OCI-LY3 (cell line): Measurements from ENCODE around the gene WNT9A.

Experiments
- H2AFZ ChIP-seq: fragments of 200-600, 300-600 bp; shearing (Covaris generic); 2 replicates; pipeline ENCODE4 v1.6.0; 2014; ENCODE audit warnings: antibody characterized with exemption, low read depth, low read length
- H3K27ac ChIP-seq: fragments of 200-600, 300-600 bp; sonication (generic); 2 replicates; pipeline ENCODE4 v1.5.1; 2014; ENCODE audit warnings: mild to moderate bottlenecking, low read length, moderate library complexity, mixed read lengths
- H3K27me3 ChIP-seq: fragments of 200-600, 300-600 bp; sonication (generic); 2 replicates; pipeline ENCODE4 v1.6.1; 2014; ENCODE audit warnings: low read depth, low read length, mixed read lengths
- H3K36me3 ChIP-seq: fragments of 200-600, 300-600 bp; sonication (generic); replicated peaks from 2 replicates; pipeline ENCODE3; 2014; ENCODE audit warnings: low read depth, low read length, mixed read lengths
- H3K4me1 ChIP-seq: fragments of 300-600, 200-600 bp; sonication (generic); 2 replicates; pipeline ENCODE4 v1.6.1; 2014; ENCODE audit warnings: low read length, mixed read lengths
- H3K4me2 ChIP-seq: fragments of 200-600, 300-600 bp; sonication (generic); 2 replicates; pipeline ENCODE4 v1.6.1; 2014; ENCODE audit warnings: low read length, mixed read lengths
- H3K4me3 ChIP-seq: fragments of 300-600, 200-600 bp; sonication (generic); 2 replicates; pipeline ENCODE4 v1.5.1; 2014; ENCODE audit warnings: antibody characterized with exemption, mild to moderate bottlenecking, low read length, moderate library complexity
- H3K79me2 ChIP-seq: fragments of 300-600, 200-600 bp; shearing (Covaris generic); 2 replicates; pipeline ENCODE4 v1.6.1; 2014; ENCODE audit warnings: mild to moderate bottlenecking, low read length, mixed read lengths
- H3K9ac ChIP-seq: fragments of 300-600, 200-600 bp; shearing (Covaris generic); 2 replicates; pipeline ENCODE4 v1.6.0; 2014; ENCODE audit warnings: mild to moderate bottlenecking, low read length, moderate library complexity
- H3K9me3 ChIP-seq: fragments of 200-600, 300-600 bp; shearing (Covaris generic); 2 replicates; pipeline ENCODE4 v1.6.1; 2014; ENCODE audit warnings: low read length, mixed read lengths; ENCODE audit not compliant: insufficient read depth
- H4K20me1 ChIP-seq: fragments of 200-600, 300-600 bp; sonication (generic); 2 replicates; pipeline ENCODE4 v1.6.1; 2016; ENCODE audit warnings: low read length, mixed read lengths; ENCODE audit not compliant: insufficient read depth
- CTCF ChIP-seq: fragments of 200-600, 300-600 bp; sonication (generic); IDR thresholded peaks from 2 replicates; pipeline ENCODE4 v1.5.1; 2014; ENCODE audit warnings: antibody characterized with exemption, low read length, low read depth
- EZH2phosphoT487 ChIP-seq: fragments of 200-600 bp; shearing (Covaris generic); IDR thresholded peaks from 2 replicates; pipeline ENCODE4 v1.6.1; 2018; ENCODE audit warnings: antibody characterized with exemption, mixed run types, low read depth

Gene WNT9A

DNA sequence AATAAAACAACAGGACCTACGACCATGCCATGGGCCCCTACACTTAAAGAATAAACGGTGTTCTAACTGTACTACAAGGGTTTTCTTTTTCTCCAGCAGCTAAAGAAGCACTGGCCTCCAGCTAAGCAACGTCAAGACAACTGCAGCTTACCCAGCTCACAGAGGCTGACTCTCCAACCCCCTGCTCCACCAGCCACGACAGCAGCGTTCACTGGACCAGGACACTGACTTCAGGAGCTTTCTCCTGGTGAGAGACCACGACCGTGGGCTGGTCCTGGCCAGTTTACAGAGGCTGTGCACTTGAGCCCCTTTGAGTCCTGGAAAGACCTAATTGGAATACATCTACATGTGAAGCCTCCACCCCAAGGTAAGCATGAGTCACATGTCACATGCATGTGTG lies 39.4 kb downstream of the WNT9A start:
- no peak overlapping the region for H3K27ac ChIP-seq
- H3K36me3 ChIP-seq: no peaks in the 10 kb centered on the region
- H3K79me2 ChIP-seq: no peaks in the 10 kb centered on the region
- H2AFZ ChIP-seq: no peak overlapping the region
- no peaks in the 10 kb centered on the region for H3K4me1 ChIP-seq
- H3K4me2 ChIP-seq: no peak overlapping the region
- no peak overlapping the region for H3K9ac ChIP-seq
- H3K27me3 ChIP-seq: peaks cover 17% of the 10 kb centered on the region
- no peak for TF ChIP-seq CTCF
- no peak for TF ChIP-seq EZH2phosphoT487
- H3K9me3 ChIP-seq: no peaks in the 10 kb centered on the region
- H4K20me1 ChIP-seq: no peaks in the 10 kb centered on the region
- no peak overlapping the region for H3K4me3 ChIP-seq

GRCh38 chr1:227907439-227908015 lies 40.2 kb downstream of the WNT9A start:
- no peak for TF ChIP-seq CTCF
- no peak for TF ChIP-seq EZH2phosphoT487
- H3K36me3 ChIP-seq: no peaks in the 10 kb centered on the region
- no peaks in the 10 kb centered on the region for H3K9me3 ChIP-seq
- peaks cover 17% of the 10 kb centered on the region for H3K27me3 ChIP-seq
- H3K4me1 ChIP-seq: no peaks in the 10 kb centered on the region
- H3K9ac ChIP-seq: no peak overlapping the region
- H3K79me2 ChIP-seq: no peaks in the 10 kb centered on the region
- no peak overlapping the region for H3K4me2 ChIP-seq
- H4K20me1 ChIP-seq: no peaks in the 10 kb centered on the region
- no peak overlapping the region for H3K4me3 ChIP-seq
- H2AFZ ChIP-seq: no peak overlapping the region
- no peak overlapping the region for H3K27ac ChIP-seq

DNA sequence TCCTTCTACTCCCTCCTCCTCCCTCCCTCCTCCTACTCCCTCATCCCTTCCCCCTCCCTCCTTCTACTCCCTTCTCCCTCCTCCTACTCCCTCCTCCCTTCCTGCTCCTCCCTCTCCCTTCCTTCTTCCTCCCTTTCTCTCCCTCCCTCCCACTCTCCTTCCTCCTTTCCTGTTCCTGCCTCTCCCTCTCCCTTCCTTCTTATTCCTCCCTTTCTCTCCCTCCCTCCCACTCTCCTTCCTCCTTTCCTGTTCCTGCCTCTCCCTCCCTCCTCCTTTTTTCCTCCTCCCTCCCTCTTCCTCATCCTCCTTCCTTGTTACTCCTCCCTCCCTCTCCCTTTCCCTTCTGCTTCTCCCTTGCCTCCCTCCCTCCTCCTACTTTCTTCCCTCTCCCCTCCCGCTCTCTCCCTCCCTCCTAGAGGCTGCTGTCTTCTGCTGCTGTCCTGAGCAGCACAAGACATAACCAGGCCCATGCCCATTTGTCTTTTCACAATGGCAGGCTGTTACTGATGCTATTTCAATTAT lies 41.1 kb downstream of the WNT9A start:
- no peak for TF ChIP-seq CTCF
- H3K36me3 ChIP-seq: no peaks in the 10 kb centered on the region
- no peak overlapping the region for H3K27ac ChIP-seq
- H3K9me3 ChIP-seq: no peaks in the 10 kb centered on the region
- no peak overlapping the region for H2AFZ ChIP-seq
- peaks cover 17% of the 10 kb centered on the region for H3K27me3 ChIP-seq
- H3K4me2 ChIP-seq: no peak overlapping the region
- H3K79me2 ChIP-seq: no peaks in the 10 kb centered on the region
- no peaks in the 10 kb centered on the region for H3K4me1 ChIP-seq
- H4K20me1 ChIP-seq: no peaks in the 10 kb centered on the region
- H3K9ac ChIP-seq: no peak overlapping the region
- no peak overlapping the region for H3K4me3 ChIP-seq

GRCh38 chr1:227905573-227906487 lies 41.9 kb downstream of the WNT9A start:
- Histone ChIP-seq H3K4me2 (no peak overlapping the region), H3K9ac (no peak overlapping the region), H3K36me3 (no peaks in the 10 kb centered on the region), H2AFZ (no peak overlapping the region), H3K9me3 (no peaks in the 10 kb centered on the region), H3K27me3 (peaks cover 10% of the 10 kb centered on the region), H4K20me1 (no peaks in the 10 kb centered on the region), H3K27ac (no peak overlapping the region), H3K79me2 (no peaks in the 10 kb centered on the region), H3K4me3 (no peak overlapping the region), H3K4me1 (no peaks in the 10 kb centered on the region)
- no peak for TF ChIP-seq EZH2phosphoT487
- TF ChIP-seq CTCF: no peak
